Measurements from ENCODE around the gene MCM8.

MCM8 gene

GRCh38 chr20:5950271-5951031 lies at the start of gene MCM8, which contains the start of gene TRMT6:
TSS of gene MCM8 (plus strand) at chr20:5950652. CDS start at chr20:5952016, 1,364 bp downstream.
TSS of gene TRMT6 (minus strand) at chr20:5950533. CDS start at chr20:5950405, 128 bp downstream.
- peak; percentile 97 for DNase-seq

DNA sequence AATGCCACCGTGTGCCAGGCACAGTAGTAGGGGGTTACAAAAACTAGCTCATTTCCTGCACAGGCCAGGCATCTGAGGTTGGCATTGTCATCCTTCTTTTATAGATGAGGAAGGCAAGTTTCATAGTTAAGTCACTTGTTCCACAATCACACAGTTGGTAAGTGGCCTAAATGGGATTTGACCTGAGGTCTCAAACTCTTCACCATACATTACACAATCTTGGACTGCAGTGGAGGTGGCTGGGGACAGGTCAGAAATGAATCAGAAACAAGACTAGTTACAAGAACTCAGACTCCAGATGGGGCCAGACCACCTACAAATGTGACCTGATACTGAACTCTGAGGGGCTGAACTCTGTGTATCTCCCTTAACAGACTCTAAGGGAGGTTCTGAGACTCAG lies 49.5 kb upstream of the MCM8 start:
- no peak for DNase-seq

DNA sequence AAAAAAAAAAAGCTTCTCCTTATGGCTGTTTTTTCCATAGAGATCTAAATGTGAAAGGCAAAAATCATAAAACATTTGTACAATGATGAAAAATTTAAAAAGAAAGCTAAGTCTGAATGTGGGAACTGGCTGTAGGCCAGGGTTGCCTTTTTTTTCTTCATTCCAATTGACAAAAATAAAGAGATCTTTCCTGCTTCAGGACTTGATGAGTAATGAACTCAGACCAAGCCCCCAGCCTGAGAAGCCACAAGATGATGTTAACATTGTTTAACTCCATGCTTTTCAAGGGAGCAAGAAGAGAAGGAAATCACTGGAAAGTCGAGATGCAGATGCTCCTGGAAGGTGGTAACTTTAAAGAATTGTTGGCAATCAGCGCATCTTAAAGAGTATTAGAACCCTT lies 41.5 kb upstream of the MCM8 start:
- no peak for DNase-seq

DNA sequence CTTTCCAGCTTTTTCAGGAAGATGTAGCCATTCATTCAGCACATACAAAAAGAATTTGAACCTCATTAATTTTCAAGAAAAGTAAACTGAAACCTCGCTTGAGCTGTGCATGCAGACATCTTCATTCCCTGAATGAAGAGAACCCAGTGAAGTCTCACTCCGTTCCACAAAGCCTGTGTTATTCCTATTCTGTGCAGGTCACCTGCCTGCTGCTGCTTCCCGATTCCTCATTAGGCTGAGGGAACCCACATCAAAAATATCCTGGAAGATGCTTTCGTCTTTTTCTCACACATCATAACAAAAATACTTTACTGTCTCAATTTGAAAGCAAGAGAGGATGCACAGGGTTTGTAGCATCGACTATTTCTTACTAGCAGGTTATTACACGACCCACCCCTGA lies 40.3 kb upstream of the MCM8 start:
- no peak for DNase-seq

GRCh38 chr20:5913166-5913565 lies 37.3 kb upstream of the MCM8 start:
- no peak for DNase-seq

DNA sequence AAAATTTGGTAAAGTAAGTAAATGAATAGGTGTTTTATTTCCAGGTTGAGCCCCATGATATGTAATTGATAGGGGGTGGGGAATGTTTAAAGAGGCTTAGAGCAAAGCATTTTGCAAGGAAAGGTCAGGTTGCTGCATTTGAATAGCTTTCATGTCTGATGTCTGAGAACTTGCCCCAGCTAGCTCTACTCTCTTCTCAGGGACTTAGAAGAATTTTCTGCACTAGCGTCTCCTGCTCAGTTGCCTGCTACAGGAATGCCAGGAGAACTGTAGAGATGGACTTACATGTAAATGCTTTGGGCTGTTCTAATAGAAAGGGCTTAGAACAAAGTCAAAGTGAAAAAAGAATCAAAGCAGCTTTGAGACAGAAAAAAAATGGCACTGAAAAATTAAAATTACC lies 35.6 kb upstream of the MCM8 start:
- no peak for DNase-seq

GRCh38 chr20:5918856-5919625 lies 31.4 kb upstream of the MCM8 start:
- DNase-seq, result no peak

GRCh38 chr20:5919626-5920544 lies 30.6 kb upstream of the MCM8 start:
- no peak for DNase-seq

DNA sequence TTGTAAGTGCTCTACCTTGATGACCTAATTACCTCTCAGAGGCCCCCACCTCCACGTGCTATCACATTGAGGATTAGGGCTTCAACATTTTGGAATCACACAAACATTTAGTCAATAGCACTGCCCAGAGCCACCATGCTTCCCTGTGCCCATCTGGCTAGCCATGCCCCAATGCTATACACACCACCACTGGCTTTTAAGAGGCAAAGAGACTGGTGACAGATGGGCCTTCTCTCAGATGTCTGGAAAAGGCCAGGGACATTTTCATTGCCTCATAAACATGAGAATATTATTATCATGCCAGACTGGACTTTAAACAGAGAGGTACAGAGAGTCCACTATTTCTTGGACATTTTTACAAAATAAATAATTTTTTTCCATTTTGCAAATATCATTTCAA lies 29.9 kb upstream of the MCM8 start:
- no peak for DNase-seq

GRCh38 chr20:5923493-5923892 lies 27.0 kb upstream of the MCM8 start:
- DNase-seq, result no peak

- DNase-seq, result no peak
These were observed 24.9 kb upstream of the MCM8 start for GRCh38 chr20:5925551-5925950.

- DNase-seq, result no peak
These were observed 22.5 kb upstream of the MCM8 start for GRCh38 chr20:5927749-5928462.

- DNase-seq, result no peak
These were observed 21.4 kb upstream of the MCM8 start for GRCh38 chr20:5928836-5929715.

DNA sequence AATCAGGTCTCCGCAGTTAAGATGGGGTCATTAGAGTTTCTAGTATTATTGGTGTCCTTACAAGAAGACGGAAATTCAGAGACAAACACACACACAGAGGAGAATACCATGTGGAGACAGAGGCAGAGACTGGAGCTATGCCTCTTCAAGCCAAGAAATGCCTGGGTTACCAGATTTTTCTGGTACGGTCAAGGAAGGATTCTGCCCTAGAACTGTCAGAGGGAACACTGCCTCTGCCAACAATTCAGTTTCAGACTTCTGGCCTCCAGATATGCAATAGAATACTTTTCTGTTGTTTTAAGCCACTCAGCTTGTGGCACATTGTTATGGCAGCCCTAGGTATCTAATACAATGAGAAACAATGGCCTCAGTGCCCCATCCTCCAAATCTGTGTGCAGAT lies 19.0 kb upstream of the MCM8 start:
- no peak for DNase-seq

DNA sequence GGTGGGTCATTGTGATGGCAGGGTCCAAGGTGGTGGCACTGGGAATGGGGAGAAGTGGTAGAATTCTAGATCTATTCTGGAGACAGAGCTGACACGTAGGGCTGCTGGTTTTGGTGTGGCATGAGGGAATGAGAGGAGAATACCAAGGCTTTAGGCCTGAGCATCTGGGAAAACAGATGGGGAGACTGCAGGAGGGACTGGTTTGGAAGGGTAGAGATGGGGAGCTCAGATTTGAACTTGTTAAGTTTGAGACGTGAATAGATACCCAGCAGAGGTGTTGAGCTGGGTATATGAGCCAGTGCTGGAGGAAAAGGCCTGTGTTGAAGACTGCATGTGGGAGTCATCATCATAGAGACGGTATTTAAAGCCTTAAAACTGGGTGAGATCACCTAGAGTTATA lies 17.7 kb upstream of the MCM8 start:
- no peak for DNase-seq

- DNase-seq, result no peak
These were observed 16.5 kb upstream of the MCM8 start for GRCh38 chr20:5933802-5934436.

- DNase-seq, result no peak
These were observed 15.1 kb upstream of the MCM8 start for GRCh38 chr20:5935384-5935783.

DNA sequence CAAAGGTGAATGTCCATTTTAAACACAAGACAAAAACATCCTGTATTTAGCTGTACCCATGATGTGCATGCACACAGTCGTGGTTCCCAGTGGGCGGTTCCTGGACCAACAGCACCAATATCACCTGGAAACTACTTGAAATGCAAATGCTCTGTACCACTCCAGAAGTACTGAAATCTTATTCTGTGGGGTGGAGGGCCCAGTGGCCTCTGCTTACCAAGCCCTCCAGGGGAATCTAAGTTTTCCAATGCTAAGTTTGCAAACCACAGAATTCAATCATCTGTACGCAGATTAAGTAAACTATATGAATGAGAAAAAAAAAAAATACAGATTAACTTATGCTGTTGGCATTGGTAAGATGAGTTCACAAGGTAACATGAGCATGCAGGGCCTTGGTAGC lies 14.2 kb upstream of the MCM8 start:
- no peak for DNase-seq

DNA sequence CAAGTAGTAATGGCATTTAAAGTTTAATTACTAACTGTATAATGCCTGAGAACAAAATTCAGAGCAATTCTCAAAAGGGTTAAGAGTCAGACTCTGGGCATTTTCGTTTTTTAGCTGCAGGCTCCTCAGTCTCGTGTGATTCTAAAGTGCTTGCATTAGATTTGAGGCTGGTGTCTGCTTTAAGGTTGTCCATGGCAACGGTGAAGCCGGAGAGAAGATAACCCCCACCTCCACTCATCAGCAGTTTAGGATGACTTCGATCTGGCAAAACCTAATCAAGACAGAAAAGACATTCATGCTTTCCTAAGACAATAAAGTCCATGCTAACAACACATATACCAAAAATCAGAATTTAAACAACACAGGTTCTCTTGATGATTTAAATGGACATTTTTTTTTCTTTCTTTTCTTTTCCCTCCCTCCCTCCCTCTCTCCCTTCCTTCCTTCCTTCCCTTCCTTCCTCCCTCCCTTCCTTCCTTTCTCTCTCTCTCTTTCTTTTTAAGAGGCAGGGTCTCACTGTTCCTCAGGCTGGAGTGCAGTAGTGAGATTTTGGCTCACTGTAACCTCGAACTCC lies 11.9 kb upstream of the MCM8 start:
- DNase-seq, result no peak

DNA sequence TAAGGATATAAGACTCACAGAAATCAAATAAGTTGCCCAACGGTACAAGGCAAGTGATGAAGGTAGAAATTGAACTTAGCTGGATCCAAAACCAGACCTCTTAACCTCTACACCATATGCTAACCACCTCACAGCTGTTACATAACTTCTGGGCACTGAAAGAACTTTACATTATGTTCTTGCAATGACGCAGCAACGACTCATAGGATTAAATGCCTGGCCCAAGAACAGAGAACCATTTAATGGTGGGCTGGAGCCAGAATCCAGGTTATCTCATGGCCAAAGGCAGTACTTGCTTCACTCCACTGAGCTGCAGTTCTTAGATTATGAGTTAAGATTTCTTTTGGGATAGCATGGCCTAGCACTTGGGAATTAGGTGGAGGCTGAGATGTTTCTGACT lies 4.5 kb upstream of the MCM8 start:
- no peak for DNase-seq

- no peak for DNase-seq
These were observed 3.2 kb upstream of the MCM8 start for GRCh38 chr20:5947276-5947675.
